ENCODE measurements around the gene BCL2.

The BCL2 gene

DNA sequence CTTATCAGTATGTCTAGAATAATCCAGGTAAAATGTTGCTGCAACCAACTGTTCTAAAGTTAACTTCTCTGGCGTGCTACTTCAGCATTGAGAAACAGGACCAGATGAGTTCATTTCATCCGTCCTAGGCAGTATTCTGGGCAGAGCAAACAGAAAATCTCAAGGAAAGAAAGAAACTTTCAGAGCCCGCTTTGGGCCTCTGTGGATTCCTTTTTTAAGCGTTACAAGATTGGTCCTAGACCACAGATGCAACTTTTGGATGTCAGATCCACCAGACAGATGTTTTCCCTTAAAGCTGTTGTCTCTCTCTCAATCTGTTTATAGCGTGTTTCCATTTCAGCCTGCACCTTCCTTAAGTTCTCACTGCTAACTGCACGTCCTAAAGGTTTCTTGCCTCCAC, 75.0 kb downstream of the BCL2 start:
- in situ Hi-C loops (cut with MboI; ENCODE audit: low pct_unique_long_range_greater_than_20kb, low sequenced_read_pairs, unreplicated experiment) = no loop called here
- TF ChIP-seq, protein P1, sequence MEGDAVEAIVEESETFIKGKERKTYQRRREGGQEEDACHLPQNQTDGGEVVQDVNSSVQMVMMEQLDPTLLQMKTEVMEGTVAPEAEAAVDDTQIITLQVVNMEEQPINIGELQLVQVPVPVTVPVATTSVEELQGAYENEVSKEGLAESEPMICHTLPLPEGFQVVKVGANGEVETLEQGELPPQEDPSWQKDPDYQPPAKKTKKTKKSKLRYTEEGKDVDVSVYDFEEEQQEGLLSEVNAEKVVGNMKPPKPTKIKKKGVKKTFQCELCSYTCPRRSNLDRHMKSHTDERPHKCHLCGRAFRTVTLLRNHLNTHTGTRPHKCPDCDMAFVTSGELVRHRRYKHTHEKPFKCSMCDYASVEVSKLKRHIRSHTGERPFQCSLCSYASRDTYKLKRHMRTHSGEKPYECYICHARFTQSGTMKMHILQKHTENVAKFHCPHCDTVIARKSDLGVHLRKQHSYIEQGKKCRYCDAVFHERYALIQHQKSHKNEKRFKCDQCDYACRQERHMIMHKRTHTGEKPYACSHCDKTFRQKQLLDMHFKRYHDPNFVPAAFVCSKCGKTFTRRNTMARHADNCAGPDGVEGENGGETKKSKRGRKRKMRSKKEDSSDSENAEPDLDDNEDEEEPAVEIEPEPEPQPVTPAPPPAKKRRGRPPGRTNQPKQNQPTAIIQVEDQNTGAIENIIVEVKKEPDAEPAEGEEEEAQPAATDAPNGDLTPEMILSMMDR (IDR thresholded peaks at IDR 0.05; ENCODE audit: extremely low read depth, insufficient read depth, missing control alignments) = no peak
- DNase-seq (ENCODE audit: low spot score) = no peak

DNA sequence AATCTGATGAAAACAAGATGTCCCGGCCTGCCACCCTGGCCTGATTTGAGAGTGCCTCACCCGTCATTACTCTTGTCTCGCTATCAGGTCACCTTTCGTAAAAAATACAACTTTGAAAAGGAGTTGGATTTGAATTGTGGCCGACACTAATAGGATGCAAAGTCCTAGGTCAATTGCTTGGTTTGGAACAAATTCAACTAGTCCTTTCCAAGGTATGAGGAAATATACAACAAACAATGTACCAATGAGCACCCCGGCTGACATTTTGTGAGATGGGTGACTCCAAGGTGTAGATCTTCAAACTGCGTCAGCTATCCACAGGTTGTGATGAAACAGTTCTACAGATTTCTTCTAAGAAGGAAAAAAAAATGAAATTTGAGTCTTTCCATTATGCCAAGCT, 77.8 kb downstream of the BCL2 start:
- DNase-seq (ENCODE audit: low spot score) = no peak
- in situ Hi-C loops (cut with MboI; ENCODE audit: low pct_unique_long_range_greater_than_20kb, low sequenced_read_pairs, unreplicated experiment) = no loop called here

DNA sequence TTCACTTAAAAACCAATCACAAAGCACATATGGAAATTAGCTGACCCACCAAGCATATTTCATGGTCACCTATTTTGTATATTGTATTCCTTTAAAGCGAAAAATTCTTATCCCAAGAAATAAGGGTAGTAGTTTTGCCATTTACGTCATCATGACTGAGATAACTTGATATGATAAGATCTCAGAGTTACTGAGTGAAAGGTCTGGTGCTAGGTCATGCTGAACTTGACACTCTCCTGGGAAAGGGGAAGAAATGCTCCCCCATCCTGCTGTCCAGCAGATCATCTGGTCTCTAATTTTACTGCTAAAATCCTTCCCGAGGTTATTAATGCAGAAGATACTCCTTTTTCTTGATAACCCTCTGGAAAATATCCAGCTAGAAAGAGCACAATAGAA, 78.3 kb downstream of the BCL2 start:
- in situ Hi-C loops (cut with MboI; ENCODE audit: low pct_unique_long_range_greater_than_20kb, low sequenced_read_pairs, unreplicated experiment) = no loop called here
- DNase-seq (ENCODE audit: low spot score) = no peak
- TF ChIP-seq, protein P1 (IDR thresholded peaks at IDR 0.05; ENCODE audit: extremely low read depth, insufficient read depth, missing control alignments) = no peak

More for the DNA sequence above, 77.8 kb downstream of the BCL2 start:
- TF ChIP-seq, protein P1 (IDR thresholded peaks at IDR 0.05; ENCODE audit: extremely low read depth, insufficient read depth, missing control alignments) = no peak

DNA sequence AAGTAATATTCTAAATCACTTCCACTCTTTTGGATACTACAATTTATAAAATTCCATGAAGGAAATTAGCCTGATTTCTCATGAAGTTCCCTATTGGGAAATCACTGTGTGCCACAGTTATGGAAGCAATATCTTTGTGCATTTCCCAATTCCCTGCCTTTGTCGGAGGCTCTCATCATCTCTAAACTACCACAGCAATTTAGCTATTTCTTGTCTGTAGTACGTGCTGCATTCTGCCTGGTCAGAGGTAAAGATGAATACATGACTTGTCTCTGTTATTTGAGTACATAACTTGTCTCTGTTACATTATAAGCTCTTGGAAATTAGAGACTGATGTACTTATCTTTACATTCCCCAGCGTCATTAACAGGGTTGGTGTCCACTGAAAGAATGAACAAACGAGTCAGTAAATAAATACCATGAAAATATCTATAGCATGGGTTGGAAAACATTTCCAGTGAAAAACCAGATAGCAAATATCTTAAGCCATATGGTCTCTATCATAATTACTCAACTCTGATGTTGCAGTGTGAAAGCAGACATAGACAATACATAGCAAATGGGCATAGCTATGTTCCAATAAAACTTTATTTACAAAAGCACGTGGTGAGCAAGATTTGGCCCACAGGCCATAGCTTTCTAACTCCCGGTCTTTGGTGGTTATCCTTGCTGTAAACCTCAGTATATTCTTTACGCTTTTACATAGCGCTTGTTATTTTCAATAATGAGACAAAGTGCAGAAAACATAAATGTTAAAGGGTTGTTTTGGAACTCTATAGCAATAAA, 78.8 kb downstream of the BCL2 start:
- no peak for DNase-seq (ENCODE audit: low spot score)
- in situ Hi-C loops (cut with MboI; ENCODE audit: low pct_unique_long_range_greater_than_20kb, low sequenced_read_pairs, unreplicated experiment) = no loop called here
- TF ChIP-seq, protein P1 (IDR thresholded peaks at IDR 0.05; ENCODE audit: extremely low read depth, insufficient read depth, missing control alignments) = no peak

DNA sequence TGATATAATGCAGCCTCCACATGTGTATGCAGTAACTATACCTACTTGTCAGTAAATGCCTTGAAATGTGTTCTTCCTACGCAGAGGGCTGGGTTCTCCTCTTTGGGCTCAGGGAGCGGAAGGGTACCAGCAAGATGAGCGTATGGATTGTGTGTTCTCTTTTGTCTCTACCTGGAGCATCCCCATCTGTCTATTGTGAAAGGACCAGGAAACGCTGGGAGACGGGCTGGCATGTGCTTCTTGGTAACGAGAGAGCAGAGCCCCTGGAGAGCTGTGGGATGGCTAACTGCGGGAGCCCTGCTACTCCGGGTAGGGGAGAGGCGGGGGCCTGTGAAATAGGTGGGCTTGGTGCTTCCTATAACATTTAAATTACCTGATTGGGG, 80.9 kb downstream of the BCL2 start:
- TF ChIP-seq, protein P1 (IDR thresholded peaks at IDR 0.05; ENCODE audit: extremely low read depth, insufficient read depth, missing control alignments) = no peak
- in situ Hi-C loops (cut with MboI; ENCODE audit: low pct_unique_long_range_greater_than_20kb, low sequenced_read_pairs, unreplicated experiment) = no loop called here
- DNase-seq (ENCODE audit: low spot score) = no peak

DNA sequence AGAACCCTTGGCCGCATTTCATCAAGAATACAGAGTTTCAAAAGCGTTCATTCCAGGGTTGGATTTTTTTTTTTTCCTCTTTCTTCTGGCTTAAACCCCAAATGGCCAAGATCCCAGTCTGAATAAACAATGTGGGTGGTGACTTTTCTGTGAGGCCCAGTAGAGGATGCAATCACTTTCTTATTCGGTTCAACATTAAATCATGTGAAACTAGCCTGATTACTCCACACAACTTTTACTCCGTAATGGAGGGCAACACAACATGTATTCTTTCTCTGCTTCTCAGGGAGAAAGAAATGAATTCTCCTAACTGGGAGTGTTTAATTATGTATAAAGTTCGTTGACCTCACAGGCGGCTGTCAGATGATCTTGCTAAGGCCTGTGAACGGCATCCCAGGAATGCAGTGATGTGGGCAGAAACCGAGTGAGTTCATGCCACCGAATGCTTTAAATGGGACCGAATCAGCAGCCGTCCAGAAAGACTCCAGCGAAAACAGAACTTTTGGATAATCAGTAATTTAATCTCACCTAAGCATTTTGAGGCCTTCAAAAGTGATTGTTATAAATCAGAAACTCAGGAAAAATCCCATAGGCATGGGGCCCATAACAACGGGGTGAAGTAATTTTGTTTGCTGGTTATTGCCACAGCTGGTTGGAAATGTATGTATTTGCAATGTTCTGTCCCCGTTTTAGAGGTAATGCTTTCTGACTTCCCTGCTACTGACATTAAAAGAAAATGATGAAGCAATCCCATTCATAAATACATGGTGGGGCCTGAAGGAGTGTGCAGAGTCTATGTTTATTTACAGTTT, 81.5 kb downstream of the BCL2 start:
- no peak for DNase-seq (ENCODE audit: low spot score)
- TF ChIP-seq, protein P1 (IDR thresholded peaks at IDR 0.05; ENCODE audit: extremely low read depth, insufficient read depth, missing control alignments) = no peak
- in situ Hi-C loops (cut with MboI; ENCODE audit: low pct_unique_long_range_greater_than_20kb, low sequenced_read_pairs, unreplicated experiment) = no loop called here

Data from GM13977 (cell line).